ENCODE measurements around the gene CEACAM7. TPM values are rescaled to one million over a fixed set of nuclear protein-coding genes. Genes with fewer than 3 reads are reported as not detected.

Gene CEACAM7
- total and polyA plus RNA-seq, 10 of the 15 experiments (the other 5 are each of a cell fraction or from before 2014, with no cell fraction given): not detected

DNA sequence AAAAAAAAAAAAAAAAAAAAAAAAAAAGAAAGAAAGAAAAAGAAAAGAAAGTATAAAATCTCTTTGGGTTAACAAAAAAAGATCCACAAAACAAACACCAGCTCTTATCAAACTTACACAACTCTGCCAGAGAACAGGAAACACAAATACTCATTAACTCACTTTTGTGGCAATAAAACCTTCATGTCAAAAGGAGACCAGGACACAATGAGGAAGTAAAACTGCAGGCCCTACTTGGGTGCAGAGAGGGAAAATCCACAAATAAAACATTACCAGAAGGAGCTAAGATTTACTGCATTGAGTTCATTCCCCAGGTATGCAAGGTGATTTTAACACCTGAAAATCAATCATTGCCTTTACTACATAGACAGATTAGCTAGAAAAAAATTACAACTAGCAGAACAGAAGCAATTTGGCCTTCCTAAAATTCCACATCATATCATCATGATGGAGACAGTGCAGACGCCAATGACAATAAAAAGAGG lies 10.7 kb upstream of the CEACAM7 start:
- H4K20me1 ChIP-seq (ENCODE audit: control insufficient read depth, insufficient read depth): no peaks in the 10 kb centered on the region
- BruUV-seq (replicated peaks): no TSS peak
- peaks cover 0 to 2% of the 10 kb centered on the region in 2 experiments; a peak in 3 of 4 replicates for H3K27me3 ChIP-seq (replicated peaks in 1 of 2; ENCODE audit: control insufficient read depth in 2 of 2, insufficient read depth in 2 of 2, low read length in 1 of 2)
- WGBS (ENCODE audit: insufficient coverage, insufficient replicate concordance, low lambda C conversion rate, missing lambda C conversion rate): 0% methylated on average over 1 of the region's 1 CpG
- RAD21 ChIA-PET (ENCODE audit: unreplicated experiment): interaction anchor here (1.4 kb wide), 1 partner anchor 57 kb away, joined by 3 read pairs; no protein-coding TSS in a partner anchor
- no peak for TF ChIP-seq BRCA1 (IDR thresholded peaks at IDR 0.05; ENCODE audit: low read depth, low read length)
- TF ChIP-seq NR2C2 (IDR thresholded peaks at IDR 0.05; ENCODE audit: borderline replicate concordance, control insufficient read depth, insufficient read length, low read depth): no peak
- no peak for TF ChIP-seq HCFC1 (IDR thresholded peaks at IDR 0.05; ENCODE audit: low read length)
- TF ChIP-seq STAT3 (IDR thresholded peaks at IDR 0.05; ENCODE audit: low read depth, low read length): no peak
- TF ChIP-seq BACH1 (IDR thresholded peaks at IDR 0.05; ENCODE audit: borderline replicate concordance): no peak
- TF ChIP-seq IKZF2 (IDR thresholded peaks at IDR 0.05): peak in 1 of 2 experiments; percentile 13; a peak in 1 of 4 replicates
- H3K79me2 ChIP-seq (ENCODE audit: control insufficient read depth, insufficient read depth, low read length): no peaks in the 10 kb centered on the region
- no peak overlapping the region for H2AFZ ChIP-seq (ENCODE audit: control insufficient read depth, low read depth, low read length)
- SMC1A ChIA-PET (ENCODE audit: uncharacterized antibody, unreplicated experiment): interaction anchor here (2.0 kb wide), 1 partner anchor 57 kb away, joined by 6 read pairs; no protein-coding TSS in a partner anchor
- intact Hi-C loops (cut with micrococcal nuclease; ENCODE audit: unreplicated experiment): no loop called here
- ATAC-seq (peak; percentile 63), FAIRE-seq (no peak), DNase-seq (ENCODE audit: low read depth, low spot score) (peak; percentile 13)
- no peak overlapping the region for H3K4me2 ChIP-seq (ENCODE audit: control insufficient read depth, insufficient read depth)
- POLR2A ChIA-PET: no interaction called here
- H3K4me1 ChIP-seq (ENCODE audit: control insufficient read depth, insufficient read depth, low read length): no peaks in the 10 kb centered on the region
- H3K36me3 ChIP-seq (ENCODE audit: control insufficient read depth in 2 of 2, insufficient read depth in 2 of 2, low read length in 1 of 2): no peaks in the 10 kb centered on the region
- CTCF ChIA-PET: interaction anchor here (0.7 to 4.7 kb wide), 5 partner anchors 8 to 59 kb away, joined by 3 to 37 read pairs (median 4); no protein-coding TSS in a partner anchor
- H3K9ac ChIP-seq (ENCODE audit: control insufficient read depth, insufficient read depth, low read length): no peak overlapping the region
- no peaks in the 10 kb centered on the region for H3K9me3 ChIP-seq (replicated peaks; ENCODE audit: control insufficient read depth, insufficient read depth, low read length)
- no peak overlapping the region for H3K4me3 ChIP-seq
- H3K27ac ChIP-seq (ENCODE audit: control insufficient read depth, insufficient read depth): no peak overlapping the region
- in situ Hi-C loops (cut with MboI): no loop called here

DNA sequence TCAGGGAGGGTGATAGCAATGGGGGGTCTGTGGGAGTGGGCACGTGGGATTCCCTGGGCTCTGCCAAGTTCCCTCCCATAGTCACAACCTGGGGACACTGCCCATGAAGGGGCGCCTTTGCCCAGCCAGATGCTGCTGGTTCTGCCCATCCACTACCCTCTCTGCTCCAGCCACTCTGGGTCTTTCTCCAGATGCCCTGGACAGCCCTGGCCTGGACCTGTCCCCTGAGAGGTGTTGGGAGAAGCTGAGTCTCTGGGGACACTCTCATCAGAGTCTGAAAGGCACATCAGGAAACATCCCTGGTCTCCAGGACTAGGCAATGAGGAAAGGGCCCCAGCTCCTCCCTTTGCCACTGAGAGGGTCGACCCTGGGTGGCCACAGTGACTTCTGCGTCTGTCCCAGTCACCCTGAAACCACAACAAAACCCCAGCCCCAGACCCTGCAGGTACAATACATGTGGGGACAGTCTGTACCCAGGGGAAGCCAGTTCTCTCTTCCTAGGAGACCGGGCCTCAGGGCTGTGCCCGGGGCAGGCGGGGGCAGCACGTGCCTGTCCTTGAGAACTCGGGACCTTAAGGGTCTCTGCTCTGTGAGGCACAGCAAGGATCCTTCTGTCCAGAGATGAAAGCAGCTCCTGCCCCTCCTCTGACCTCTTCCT lies 9.3 kb upstream of the CEACAM7 start:
- Histone ChIP-seq H3K36me3 (ENCODE audit: control insufficient read depth in 2 of 2, insufficient read depth in 2 of 2, low read length in 1 of 2) (no peaks in the 10 kb centered on the region), H3K9ac (ENCODE audit: control insufficient read depth, insufficient read depth, low read length) (no peak overlapping the region), H3K4me3 (no peak overlapping the region), H3K4me1 (ENCODE audit: control insufficient read depth, insufficient read depth, low read length) (no peaks in the 10 kb centered on the region), H3K9me3 (replicated peaks; ENCODE audit: control insufficient read depth, insufficient read depth, low read length) (no peaks in the 10 kb centered on the region), H3K27ac (ENCODE audit: control insufficient read depth, insufficient read depth) (no peak overlapping the region), H3K79me2 (ENCODE audit: control insufficient read depth, insufficient read depth, low read length) (no peaks in the 10 kb centered on the region), H3K27me3 (replicated peaks in 1 of 2; ENCODE audit: control insufficient read depth in 2 of 2, insufficient read depth in 2 of 2, low read length in 1 of 2) (peaks cover 0 to 2% of the 10 kb centered on the region in 2 experiments; a peak in 2 of 4 replicates), H4K20me1 (ENCODE audit: control insufficient read depth, insufficient read depth) (no peaks in the 10 kb centered on the region), H3K4me2 (ENCODE audit: control insufficient read depth, insufficient read depth) (no peak overlapping the region), H2AFZ (ENCODE audit: control insufficient read depth, low read depth, low read length) (no peak overlapping the region)
- DNase-seq (ENCODE audit: low read depth, low spot score): no peak
- in situ Hi-C loops (cut with MboI): no loop called here
- BruUV-seq (replicated peaks): no TSS peak
- ChIA-PET CTCF (interaction anchor here (0.7 kb wide), 1 partner anchor 56 kb away, joined by 3 read pairs; no protein-coding TSS in a partner anchor), SMC1A (ENCODE audit: uncharacterized antibody, unreplicated experiment) (interaction anchor here (2.0 kb wide), 1 partner anchor 56 kb away, joined by 6 read pairs; no protein-coding TSS in a partner anchor), POLR2A (no interaction called here), RAD21 (ENCODE audit: unreplicated experiment) (no interaction called here)
- WGBS (ENCODE audit: insufficient coverage, insufficient replicate concordance, low lambda C conversion rate, missing lambda C conversion rate): 2% methylated on average over 9 of the region's 9 CpGs
- intact Hi-C loops (cut with micrococcal nuclease; ENCODE audit: unreplicated experiment): no loop called here
- FAIRE-seq: no peak
- no peak for ATAC-seq
- TF ChIP-seq EP300 (IDR thresholded peaks at IDR 0.05; ENCODE audit: borderline replicate concordance in 1 of 2, control insufficient read depth in 1 of 2, low read depth in 2 of 2, low read length in 2 of 2): no peak
- no peak for TF ChIP-seq ZNF622 (IDR thresholded peaks at IDR 0.05)
- TF ChIP-seq, protein P1, sequence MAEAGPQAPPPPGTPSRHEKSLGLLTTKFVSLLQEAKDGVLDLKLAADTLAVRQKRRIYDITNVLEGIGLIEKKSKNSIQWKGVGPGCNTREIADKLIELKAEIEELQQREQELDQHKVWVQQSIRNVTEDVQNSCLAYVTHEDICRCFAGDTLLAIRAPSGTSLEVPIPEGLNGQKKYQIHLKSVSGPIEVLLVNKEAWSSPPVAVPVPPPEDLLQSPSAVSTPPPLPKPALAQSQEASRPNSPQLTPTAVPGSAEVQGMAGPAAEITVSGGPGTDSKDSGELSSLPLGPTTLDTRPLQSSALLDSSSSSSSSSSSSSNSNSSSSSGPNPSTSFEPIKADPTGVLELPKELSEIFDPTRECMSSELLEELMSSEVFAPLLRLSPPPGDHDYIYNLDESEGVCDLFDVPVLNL (IDR thresholded peaks at IDR 0.05; ENCODE audit: low read depth, low read length): no peak
- TF ChIP-seq, protein P2, sequence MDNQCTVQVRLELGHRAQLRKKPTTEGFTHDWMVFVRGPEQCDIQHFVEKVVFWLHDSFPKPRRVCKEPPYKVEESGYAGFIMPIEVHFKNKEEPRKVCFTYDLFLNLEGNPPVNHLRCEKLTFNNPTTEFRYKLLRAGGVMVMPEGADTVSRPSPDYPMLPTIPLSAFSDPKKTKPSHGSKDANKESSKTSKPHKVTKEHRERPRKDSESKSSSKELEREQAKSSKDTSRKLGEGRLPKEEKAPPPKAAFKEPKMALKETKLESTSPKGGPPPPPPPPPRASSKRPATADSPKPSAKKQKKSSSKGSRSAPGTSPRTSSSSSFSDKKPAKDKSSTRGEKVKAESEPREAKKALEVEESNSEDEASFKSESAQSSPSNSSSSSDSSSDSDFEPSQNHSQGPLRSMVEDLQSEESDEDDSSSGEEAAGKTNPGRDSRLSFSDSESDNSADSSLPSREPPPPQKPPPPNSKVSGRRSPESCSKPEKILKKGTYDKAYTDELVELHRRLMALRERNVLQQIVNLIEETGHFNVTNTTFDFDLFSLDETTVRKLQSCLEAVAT (IDR thresholded peaks at IDR 0.05): no peak
- TF ChIP-seq EZH2 (IDR thresholded peaks at IDR 0.05; ENCODE audit: borderline replicate concordance, control insufficient read depth, low read depth, low read length): no peak
- TF ChIP-seq LARP7 (IDR thresholded peaks at IDR 0.05): no peak
- TF ChIP-seq WRNIP1 (IDR thresholded peaks at IDR 0.05; ENCODE audit: borderline replicate concordance, low read depth, low read length): no peak
